Measurements from ENCODE around the gene KRTDAP. TPM values are rescaled to one million over a fixed set of nuclear protein-coding genes. Genes with fewer than 3 reads are reported as not detected.

The KRTDAP gene
- polyA plus RNA-seq, 1 donor (not counting 4 experiments of a cell fraction or from before 2014, with no cell fraction given) = 85.4 TPM

DNA sequence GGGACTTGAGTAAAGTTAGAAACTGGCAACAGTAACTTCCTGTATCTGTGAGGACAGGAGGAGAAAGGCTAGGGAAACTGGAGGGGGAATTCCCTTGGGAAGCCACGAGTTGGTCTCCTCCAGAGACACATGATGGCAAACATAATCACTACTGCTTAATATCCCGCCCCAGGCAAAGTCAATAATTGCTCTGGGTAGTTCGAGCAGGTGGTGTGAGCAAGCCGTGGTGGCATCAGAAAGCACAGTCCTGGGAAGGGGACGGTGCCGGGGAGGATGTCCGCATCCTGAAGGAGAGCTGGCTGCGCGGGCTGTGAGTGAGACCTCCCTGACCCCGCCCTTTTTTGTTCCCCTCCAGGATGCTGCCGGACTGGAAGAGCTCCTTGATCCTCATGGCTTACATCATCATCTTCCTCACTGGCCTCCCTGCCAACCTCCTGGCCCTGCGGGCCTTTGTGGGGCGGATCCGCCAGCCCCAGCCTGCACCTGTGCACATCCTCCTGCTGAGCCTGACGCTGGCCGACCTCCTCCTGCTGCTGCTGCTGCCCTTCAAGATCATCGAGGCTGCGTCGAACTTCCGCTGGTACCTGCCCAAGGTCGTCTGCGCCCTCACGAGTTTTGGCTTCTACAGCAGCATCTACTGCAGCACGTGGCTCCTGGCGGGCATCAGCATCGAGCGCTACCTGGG is 40.8 kb downstream of the KRTDAP start:
- Histone ChIP-seq H2AFZ (ENCODE audit: control insufficient read depth, low read length) (no peak overlapping the region), H3K9ac (ENCODE audit: control insufficient read depth, extremely low read depth, insufficient read depth, low read length) (no peak overlapping the region), H3K79me2 (ENCODE audit: control insufficient read depth, insufficient read depth, low read length) (no peaks in the 10 kb centered on the region), H3K4me3 (ENCODE audit: control insufficient read depth in 2 of 3, extremely low read depth in 1 of 3, insufficient read depth in 2 of 3, low read depth in 1 of 3, low read length in 3 of 3) (no peak overlapping the region), H3K9me3 (ENCODE audit: control insufficient read depth, low read depth, low read length) (no peaks in the 10 kb centered on the region), H3K4me1 (ENCODE audit: control insufficient read depth, extremely low read depth, insufficient read depth, low read length) (no peaks in the 10 kb centered on the region), H3K27me3 (ENCODE audit: control insufficient read depth, extremely low read depth, insufficient read depth, low read length) (peaks cover 31% of the 10 kb centered on the region), H3K36me3 (ENCODE audit: control insufficient read depth in 2 of 2, extremely low read depth in 1 of 2, insufficient read depth in 2 of 2, low read length in 2 of 2) (no peaks in the 10 kb centered on the region), H3K4me2 (ENCODE audit: control insufficient read depth, extremely low read depth, insufficient read depth, low read depth, low read length) (no peak overlapping the region), H3K27ac (ENCODE audit: control insufficient read depth, insufficient read depth, low read length) (no peak overlapping the region), H3K9me1 (ENCODE audit: control insufficient read depth, extremely low read depth, insufficient read depth, low read length) (no peaks in the 10 kb centered on the region), H4K20me1 (ENCODE audit: control insufficient read depth, extremely low read depth, insufficient read depth, low read length) (no peaks in the 10 kb centered on the region)
- TF ChIP-seq CTCF (optimal IDR thresholded peaks at IDR 0.05 in 1 of 3, IDR thresholded peaks at IDR 0.05 in 1 of 3, conservative IDR thresholded peaks at IDR 0.05 in 1 of 3; ENCODE audit: extremely low read depth in 1 of 3, insufficient read depth in 2 of 3, low read length in 3 of 3) (no peak), EZH2 (IDR thresholded peaks at IDR 0.05; ENCODE audit: low read length) (no peak)
- DNase-seq (ENCODE audit: low read depth, low spot score) (no peak), FAIRE-seq (no peak)
- dilution Hi-C loops (cut with MboI; ENCODE audit: extremely low pct_ligation_motif_present, low sequenced_read_pairs) = no loop called here

DNA sequence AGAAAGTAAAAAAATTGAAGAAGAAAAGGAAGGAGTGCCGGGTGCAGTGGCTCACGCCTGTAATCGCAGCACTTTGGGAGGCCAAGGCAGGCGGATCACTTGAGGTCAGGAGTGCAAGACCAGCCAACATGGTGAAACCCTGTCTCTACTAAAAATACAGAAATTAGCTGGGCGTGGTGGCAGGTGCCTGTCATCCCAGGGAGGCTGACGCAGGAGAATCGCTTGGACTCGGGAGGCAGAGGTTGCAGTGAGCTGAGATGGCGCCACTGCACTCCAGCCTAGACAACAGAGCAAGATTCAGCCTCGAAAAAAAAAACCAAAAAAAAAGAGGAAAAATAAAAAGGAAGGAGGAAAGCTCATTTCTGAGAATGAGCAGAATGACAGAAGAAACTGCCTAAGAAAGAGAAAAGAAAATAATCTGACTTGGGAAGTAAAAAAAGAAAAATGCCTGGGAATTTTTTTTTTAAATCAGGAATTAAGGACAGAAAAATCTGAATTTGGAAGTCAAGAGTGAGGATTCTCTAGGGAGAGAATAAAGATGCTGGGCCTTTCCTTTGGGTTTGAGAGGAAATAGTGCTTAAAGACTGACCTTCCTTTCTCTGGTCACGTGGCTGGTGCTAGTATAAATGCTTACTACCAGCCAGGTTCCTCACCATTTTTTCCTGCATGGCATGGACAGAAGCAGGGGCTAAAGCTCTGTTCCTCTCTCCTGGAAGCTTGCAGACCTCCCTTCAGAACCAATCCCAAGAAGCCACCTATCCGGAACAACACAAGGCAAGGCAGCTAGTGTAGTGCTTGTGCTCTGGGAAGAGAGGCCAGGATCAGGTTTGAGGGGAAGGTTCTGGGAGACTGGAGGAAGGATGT is 42.4 kb downstream of the KRTDAP start, which contains the start of gene FFAR2:
Gene FFAR2 (plus strand): TSS at position 652 of the 864 bp plus-strand sequence. CDS start 1,458 bp downstream, outside the sequence.
- Histone ChIP-seq H3K79me2 (ENCODE audit: control insufficient read depth, insufficient read depth, low read length) (no peaks in the 10 kb centered on the region), H3K9ac (ENCODE audit: control insufficient read depth, extremely low read depth, insufficient read depth, low read length) (no peak within 1 kb of the TSS), H3K9me1 (ENCODE audit: control insufficient read depth, extremely low read depth, insufficient read depth, low read length) (no peaks in the 10 kb centered on the region), H3K36me3 (ENCODE audit: control insufficient read depth in 2 of 2, extremely low read depth in 1 of 2, insufficient read depth in 2 of 2, low read length in 2 of 2) (no peaks in the 10 kb centered on the region), H3K27me3 (ENCODE audit: control insufficient read depth, extremely low read depth, insufficient read depth, low read length) (peaks cover 31% of the 10 kb centered on the region), H3K4me3 (ENCODE audit: control insufficient read depth in 2 of 3, extremely low read depth in 1 of 3, insufficient read depth in 2 of 3, low read depth in 1 of 3, low read length in 3 of 3) (no peak within 1 kb of the TSS), H3K27ac (ENCODE audit: control insufficient read depth, insufficient read depth, low read length) (no peak within 1 kb of the TSS), H4K20me1 (ENCODE audit: control insufficient read depth, extremely low read depth, insufficient read depth, low read length) (no peaks in the 10 kb centered on the region), H2AFZ (ENCODE audit: control insufficient read depth, low read length) (no peak within 1 kb of the TSS), H3K4me1 (ENCODE audit: control insufficient read depth, extremely low read depth, insufficient read depth, low read length) (no peaks in the 10 kb centered on the region), H3K9me3 (ENCODE audit: control insufficient read depth, low read depth, low read length) (no peaks in the 10 kb centered on the region), H3K4me2 (ENCODE audit: control insufficient read depth, extremely low read depth, insufficient read depth, low read depth, low read length) (no peak within 1 kb of the TSS)
- TF ChIP-seq CTCF (optimal IDR thresholded peaks at IDR 0.05 in 1 of 3, IDR thresholded peaks at IDR 0.05 in 1 of 3, conservative IDR thresholded peaks at IDR 0.05 in 1 of 3; ENCODE audit: extremely low read depth in 1 of 3, insufficient read depth in 2 of 3, low read length in 3 of 3) = no peak
- no peak for TF ChIP-seq EZH2 (IDR thresholded peaks at IDR 0.05; ENCODE audit: low read length)
- dilution Hi-C loops (cut with MboI; ENCODE audit: extremely low pct_ligation_motif_present, low sequenced_read_pairs) = no loop called here
- FAIRE-seq = no peak
- DNase-seq (ENCODE audit: low read depth, low spot score) = no peak

Data from keratinocyte (primary cell).